Skin epidermis (tissue), 12 donors: ENCODE data around the gene HMG20A.
A peak's percentile ranks its signal among the peaks of the same experiment; 100 is the strongest.

Experiments
- H3K27ac ChIP-seq, 21 experiments: fragments of 200-600 bp; sonication (generic) in 11 of 21; one replicate each; pipeline ENCODE4 v1.5.0; 2020; ENCODE audit warnings: mild to moderate bottlenecking in 3 of 21, inconsistent platforms in 2 of 21, moderate library complexity in 2 of 21
- H3K4me3 ChIP-seq, 7 experiments: fragments of 200-600 bp; sonication (generic) in 2 of 7; one replicate each; pipeline ENCODE4 v1.5.0; 2020; ENCODE audit warnings: inconsistent platforms in 2 of 7, mild to moderate bottlenecking in 2 of 7, moderate library complexity in 1 of 7

The HMG20A gene

DNA sequence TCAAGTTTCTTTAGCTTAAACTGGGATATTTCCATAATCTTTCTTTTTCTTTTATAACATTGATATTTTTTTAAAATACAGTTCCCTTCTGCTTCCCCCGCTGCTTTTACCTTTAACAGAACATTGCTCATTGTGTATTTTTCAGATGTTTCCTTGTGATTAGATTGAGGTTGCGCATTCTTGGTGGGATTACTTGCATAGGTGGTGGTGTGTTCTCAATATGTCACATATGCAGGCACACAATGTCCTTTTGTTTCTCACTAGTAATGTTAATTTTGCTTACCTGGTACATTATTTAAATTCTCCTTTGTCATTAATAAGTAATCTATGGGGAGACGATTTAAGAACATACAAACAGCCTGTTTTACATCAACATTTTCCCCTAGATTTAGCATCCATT, 48.2 kb downstream of the HMG20A start:
- no peak overlapping the region for H3K27ac ChIP-seq

GRCh38 chr15:77470235-77470634, 49.5 kb downstream of the HMG20A start:
- no peak overlapping the region for H3K4me3 ChIP-seq

More for the DNA sequence above, 48.2 kb downstream of the HMG20A start:
- H3K4me3 ChIP-seq = no peak overlapping the region

GRCh38 chr15:77473328-77473727, 52.6 kb downstream of the HMG20A start:
- no peak overlapping the region for H3K4me3 ChIP-seq
- H3K27ac ChIP-seq = no peak overlapping the region

More at GRCh38 chr15:77470235-77470634, 49.5 kb downstream of the HMG20A start:
- H3K27ac ChIP-seq = no peak overlapping the region

DNA sequence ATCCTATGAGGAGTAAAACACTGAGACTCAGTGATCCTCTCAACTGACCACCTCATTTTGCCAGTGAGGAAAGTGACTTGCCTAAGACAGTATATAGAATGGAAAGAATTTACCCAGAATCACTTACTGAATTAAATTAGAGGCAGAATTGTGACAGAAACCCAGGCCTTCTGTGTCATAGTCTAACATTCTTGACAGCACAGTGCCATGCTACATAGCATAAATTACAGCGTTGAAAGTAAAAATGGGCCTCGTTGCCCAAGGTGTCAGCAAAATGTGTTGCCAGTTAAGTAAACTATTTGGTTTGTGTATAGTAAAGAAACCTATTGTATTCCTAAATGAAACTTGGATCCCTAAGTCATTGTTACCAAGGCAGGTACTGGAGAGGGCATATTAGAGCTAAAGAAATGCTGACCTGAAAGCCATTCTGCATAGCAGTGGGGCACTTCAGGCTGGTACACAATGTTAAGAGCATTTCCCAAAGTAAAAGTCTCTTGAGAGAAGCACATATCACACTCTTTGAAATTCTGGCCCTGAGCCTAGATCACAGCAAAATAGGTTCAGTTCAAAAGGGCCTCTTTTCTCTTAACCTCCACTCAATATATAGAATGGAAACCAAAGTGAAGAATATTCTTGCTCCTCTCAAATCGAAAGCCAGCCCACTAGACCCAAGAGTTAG, 53.8 kb downstream of the HMG20A start:
- H3K4me3 ChIP-seq = no peak overlapping the region
- no peak overlapping the region for H3K27ac ChIP-seq

GRCh38 chr15:77475001-77475400, 54.3 kb downstream of the HMG20A start:
- H3K4me3 ChIP-seq = no peak overlapping the region
- no peak overlapping the region for H3K27ac ChIP-seq

DNA sequence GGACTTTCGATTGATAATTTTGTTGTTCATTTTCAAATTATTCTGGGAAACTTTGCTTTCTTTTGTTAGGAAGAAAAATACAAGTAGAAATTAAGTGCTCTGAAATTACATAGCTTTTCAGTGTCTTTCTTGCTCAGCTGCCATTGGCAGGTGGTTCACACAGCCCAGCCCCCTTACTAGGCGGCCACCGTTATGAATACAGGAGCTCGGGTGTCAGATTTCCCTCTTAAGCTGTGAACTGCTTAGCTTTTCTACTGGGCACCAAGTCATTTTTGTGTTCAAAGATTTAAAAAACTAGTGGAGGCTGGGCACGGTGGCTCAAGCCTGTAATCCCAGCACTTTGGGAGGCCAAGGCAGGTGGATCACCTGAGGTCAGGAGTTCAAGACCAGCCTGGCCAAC, 55.2 kb downstream of the HMG20A start:
- no peak overlapping the region for H3K27ac ChIP-seq
- H3K4me3 ChIP-seq = no peak overlapping the region

DNA sequence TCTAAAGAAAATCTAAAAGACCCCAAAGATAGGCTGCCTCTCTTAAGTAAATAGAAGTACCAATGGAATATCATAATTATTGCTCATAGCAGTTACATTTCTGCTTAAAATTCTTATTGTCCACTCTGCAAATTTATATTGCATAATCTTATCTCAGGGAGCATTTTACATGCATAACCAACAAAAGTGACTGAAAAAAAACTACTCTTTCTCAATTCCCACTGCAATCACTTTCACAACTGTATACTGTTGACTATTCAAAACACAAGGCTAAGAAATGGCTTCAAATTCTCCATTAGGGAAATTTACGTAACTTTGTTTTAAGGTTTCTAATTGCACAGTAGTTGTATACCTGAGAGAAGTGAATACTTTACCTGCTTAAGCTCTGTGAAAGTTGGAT, 56.3 kb downstream of the HMG20A start:
- no peak overlapping the region for H3K4me3 ChIP-seq
- H3K27ac ChIP-seq = no peak overlapping the region

GRCh38 chr15:77478051-77478450, 57.4 kb downstream of the HMG20A start:
- H3K27ac ChIP-seq = no peak overlapping the region
- no peak overlapping the region for H3K4me3 ChIP-seq

GRCh38 chr15:77479015-77479414, 58.3 kb downstream of the HMG20A start:
- no peak overlapping the region for H3K4me3 ChIP-seq
- H3K27ac ChIP-seq = no peak overlapping the region

DNA sequence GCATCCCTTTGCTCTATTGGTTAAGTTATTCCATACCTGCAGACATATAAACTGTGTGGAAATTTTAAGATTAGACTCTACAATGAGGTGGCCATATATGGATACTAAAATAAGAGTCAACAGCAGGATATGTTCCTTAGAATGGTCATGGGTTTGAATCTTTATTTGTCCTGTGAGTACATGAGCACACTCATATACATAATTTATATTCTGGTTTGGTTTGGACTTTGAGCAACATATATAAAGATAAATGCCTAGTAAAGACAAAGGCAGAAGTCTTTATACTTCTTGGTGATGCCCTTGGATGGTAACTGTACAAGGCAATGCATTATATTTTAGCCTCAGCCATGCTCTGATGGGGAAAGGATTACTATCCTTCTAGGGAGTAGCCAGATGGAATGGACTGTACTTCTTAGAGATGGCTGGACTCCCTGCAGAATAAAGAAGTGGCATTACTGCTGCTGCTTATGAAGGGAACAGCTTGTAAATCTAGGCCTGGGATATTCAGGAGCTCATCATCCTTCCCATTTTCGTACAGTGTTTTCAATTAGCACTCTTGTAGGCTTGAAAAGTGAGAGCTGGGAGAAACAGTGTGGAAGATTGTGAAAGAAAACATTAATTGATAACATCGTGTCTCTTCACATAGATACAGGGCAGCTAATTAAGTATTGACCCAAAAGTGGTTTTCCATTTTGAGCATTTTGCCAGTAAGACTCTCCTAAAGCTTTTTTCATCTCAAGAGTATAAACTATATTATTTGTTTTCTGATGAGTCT, 60.4 kb downstream of the HMG20A start:
- Histone ChIP-seq H3K4me3 (no peak overlapping the region), H3K27ac (peak overlapping the region in 2 of 21 experiments; percentile 29 to 43)

GRCh38 chr15:77481670-77482069, 61.0 kb downstream of the HMG20A start:
- Histone ChIP-seq H3K4me3 (no peak overlapping the region), H3K27ac (peak overlapping the region in 4 of 21 experiments; percentile 2 to 57 (median 34))

- Histone ChIP-seq H3K4me3 (no peak overlapping the region), H3K27ac (peak overlapping the region in 2 of 21 experiments; percentile 38 to 43)
Observed at GRCh38 chr15:77482570-77482969, 61.9 kb downstream of the HMG20A start.

DNA sequence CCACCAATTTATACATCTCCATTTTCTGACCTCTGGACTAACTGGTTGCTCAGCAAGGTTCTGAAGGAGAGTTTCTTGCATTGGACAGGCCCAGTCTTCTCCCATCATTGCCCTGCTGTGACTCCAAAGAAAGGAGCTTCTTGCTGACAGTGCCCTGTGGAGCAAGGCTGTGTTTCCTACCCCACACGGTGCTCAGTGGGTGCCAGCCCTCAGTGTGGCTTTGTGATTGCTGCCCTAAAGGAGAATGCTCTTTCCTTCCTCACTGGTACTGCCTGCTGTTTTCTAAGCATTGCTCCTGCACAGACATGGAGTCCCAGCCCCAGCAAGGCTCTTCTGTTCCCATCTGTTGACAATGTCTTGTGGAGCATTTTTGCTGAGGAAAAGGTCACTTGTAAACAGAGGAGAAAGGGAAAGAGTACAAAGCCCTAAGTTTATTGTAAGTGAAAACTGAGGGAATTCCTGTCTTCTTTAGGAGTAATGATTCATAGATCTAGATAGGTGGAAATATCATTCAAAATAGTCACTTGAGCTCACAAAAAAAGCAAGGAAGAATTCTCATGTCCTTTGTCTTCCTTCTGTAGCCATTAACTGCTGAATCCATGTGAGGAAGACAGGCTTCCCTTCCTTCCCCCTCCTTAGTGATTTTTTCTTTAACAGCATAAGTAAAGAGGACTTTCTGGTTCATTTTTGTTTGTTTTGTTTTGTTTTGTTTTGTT, 62.9 kb downstream of the HMG20A start:
- Histone ChIP-seq H3K4me3 (no peak overlapping the region), H3K27ac (no peak overlapping the region)

- H3K4me3 ChIP-seq = no peak overlapping the region
- no peak overlapping the region for H3K27ac ChIP-seq
Observed at GRCh38 chr15:77484994-77485393, 64.3 kb downstream of the HMG20A start.

- peak overlapping the region in 3 of 21 experiments; percentile 14 to 69 (median 27) for H3K27ac ChIP-seq
- H3K4me3 ChIP-seq = no peak overlapping the region
Observed at GRCh38 chr15:77486542-77487468, 66.1 kb downstream of the HMG20A start.

DNA sequence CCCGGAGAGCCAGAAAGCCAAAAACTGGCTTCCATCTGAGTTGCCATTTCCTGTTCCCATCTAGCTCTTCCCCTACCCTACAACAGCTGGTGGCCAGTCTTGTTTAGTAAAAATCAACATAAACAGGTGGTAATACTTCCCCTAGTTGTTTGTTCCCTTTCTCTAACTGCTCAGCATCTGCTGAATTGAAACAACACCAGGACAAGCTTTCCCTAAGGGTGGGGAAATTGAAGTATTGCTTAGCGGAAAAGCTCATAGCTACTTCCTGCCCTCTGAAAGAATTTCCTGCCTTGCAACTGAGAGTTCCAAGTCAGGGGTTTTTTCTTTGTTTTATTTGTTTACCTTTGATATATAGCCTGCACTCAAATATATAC, 66.8 kb downstream of the HMG20A start:
- Histone ChIP-seq H3K27ac (peak overlapping the region in 3 of 21 experiments; percentile 14 to 69 (median 27)), H3K4me3 (no peak overlapping the region)

- no peak overlapping the region for H3K4me3 ChIP-seq
- H3K27ac ChIP-seq = no peak overlapping the region
Observed at GRCh38 chr15:77487888-77488287, 67.2 kb downstream of the HMG20A start.

GRCh38 chr15:77489647-77490046, 69.0 kb downstream of the HMG20A start:
- no peak overlapping the region for H3K27ac ChIP-seq
- no peak overlapping the region for H3K4me3 ChIP-seq

- Histone ChIP-seq H3K27ac (peak overlapping the region in 2 of 21 experiments; percentile 0 to 25), H3K4me3 (no peak overlapping the region)
Observed at GRCh38 chr15:77493324-77493907, 72.7 kb downstream of the HMG20A start.
